NCI-H2171 (cell line): ENCODE data around the gene FBXL14.
A peak's percentile ranks its signal among the peaks of the same experiment; 100 is the strongest.
"Not testable (repeated sequence)": the region's sequence is repeated elsewhere in the genome, so short reads cannot be mapped to it uniquely, and the experiment has no call there.

Source experiments
- DNase-seq: peaks from one replicate; lab custom pipeline; 2025; lab: John Stamatoyannopoulos, UW

Gene FBXL14

GRCh38 chr12:1619587-1619986 lies 25.2 kb upstream of the FBXL14 start:
- no peak for DNase-seq

GRCh38 chr12:1619159-1619558 lies 24.8 kb upstream of the FBXL14 start:
- no peak for DNase-seq

- DNase-seq, result no peak
Observed at GRCh38 chr12:1618489-1618888, 24.1 kb upstream of the FBXL14 start.

GRCh38 chr12:1616233-1617066 lies 22.1 kb upstream of the FBXL14 start:
- DNase-seq, result no peak

DNA sequence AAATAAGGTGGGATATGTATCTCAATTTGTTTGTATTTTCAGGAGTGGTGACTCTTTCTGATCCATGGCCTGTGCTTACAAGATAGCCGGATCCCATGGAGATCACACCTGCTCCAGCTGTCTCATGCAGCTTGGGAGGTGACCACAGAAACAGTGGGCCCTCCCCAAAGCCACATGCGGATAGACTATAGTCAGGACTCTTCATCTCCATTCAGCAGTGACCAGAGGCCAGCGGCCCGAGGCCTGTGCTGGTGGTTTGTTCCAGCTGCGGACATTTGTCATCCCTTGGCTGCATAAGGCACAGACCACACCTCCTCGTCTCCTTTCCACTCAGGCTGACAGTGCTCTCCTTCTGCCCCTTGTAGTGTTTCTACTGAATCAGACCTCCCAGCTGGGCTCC lies 20.0 kb upstream of the FBXL14 start:
- no peak for DNase-seq

DNA sequence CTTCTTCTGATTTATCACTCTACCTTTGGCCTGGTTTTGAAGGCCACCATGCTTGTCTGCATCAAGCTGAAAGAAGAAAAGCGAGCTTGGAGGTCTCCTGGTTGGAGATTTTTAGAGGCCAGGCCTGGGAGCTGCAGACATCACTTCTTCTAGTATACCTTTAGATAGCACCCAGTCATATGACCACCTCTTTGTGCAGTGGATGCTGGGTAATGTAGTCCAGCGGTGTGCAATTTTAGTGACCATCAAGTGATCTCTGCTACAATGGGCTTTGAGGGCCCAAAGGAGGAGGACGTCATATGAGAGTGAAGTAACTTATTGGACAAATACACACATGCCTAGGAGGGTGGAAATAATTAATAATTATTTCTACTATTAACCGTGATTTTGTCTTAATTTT lies 19.5 kb upstream of the FBXL14 start:
- no peak for DNase-seq

GRCh38 chr12:1611803-1612572 lies 17.6 kb upstream of the FBXL14 start:
- peak; percentile 36 for DNase-seq

DNA sequence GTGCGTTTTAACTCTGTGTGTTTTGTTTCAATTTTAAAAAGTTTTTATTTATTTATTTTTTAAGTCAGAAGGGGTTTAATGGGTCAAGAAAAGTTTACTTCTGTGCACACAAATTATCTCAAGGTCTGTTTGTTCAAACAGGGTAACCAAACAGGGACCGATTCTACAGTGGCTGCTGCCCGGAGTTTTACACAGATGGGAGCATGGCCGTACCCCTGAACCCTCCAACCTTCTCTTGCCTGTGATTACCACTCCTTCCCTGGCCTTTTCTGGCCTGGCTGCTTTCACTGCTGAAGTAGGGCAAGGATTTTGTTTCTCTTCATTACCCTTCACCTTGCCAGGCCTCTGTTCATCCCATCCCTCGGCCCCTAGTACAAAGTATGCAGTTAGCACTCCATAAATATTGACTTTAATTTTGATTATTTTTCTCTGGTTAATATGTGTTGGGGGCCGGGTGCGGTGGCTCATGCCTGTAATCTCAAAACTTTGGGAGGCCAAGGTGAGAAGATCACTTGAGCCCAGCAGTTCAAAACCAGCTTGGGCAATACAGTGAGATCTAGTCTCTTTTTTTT lies 15.8 kb upstream of the FBXL14 start:
- no peak for DNase-seq

- no peak for DNase-seq
Observed at GRCh38 chr12:1608713-1609119, 14.3 kb upstream of the FBXL14 start.

GRCh38 chr12:1607940-1608712 lies 13.7 kb upstream of the FBXL14 start:
- DNase-seq, result no peak

GRCh38 chr12:1606021-1606622 lies 11.7 kb upstream of the FBXL14 start:
- peak; percentile 80 for DNase-seq

GRCh38 chr12:1605129-1606020 lies 11.0 kb upstream of the FBXL14 start:
- DNase-seq, result peak; percentile 86

- no peak for DNase-seq
Observed at GRCh38 chr12:1604464-1604863, 10.1 kb upstream of the FBXL14 start.

GRCh38 chr12:1603269-1603993 lies 9.1 kb upstream of the FBXL14 start:
- no peak for DNase-seq

GRCh38 chr12:1602706-1603105 lies 8.3 kb upstream of the FBXL14 start:
- not testable (repeated sequence) for DNase-seq

DNA sequence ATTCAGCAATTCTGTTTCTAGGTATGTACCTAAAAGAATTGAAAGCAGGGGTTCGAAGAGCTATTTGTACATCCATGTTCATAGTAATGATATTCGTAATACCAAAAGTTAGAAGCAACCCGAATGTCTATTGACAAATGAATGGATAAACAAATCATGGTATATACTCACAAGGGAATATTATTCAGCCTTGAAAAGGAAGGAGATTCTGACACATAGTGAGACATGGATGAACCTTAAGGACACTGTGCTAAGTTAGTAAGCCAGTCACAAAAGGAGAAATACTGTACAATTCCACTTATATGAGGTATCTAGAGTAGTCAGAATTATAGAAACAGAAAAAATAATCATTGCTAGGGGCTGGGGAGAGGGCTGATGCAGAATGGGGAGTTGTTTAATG lies 4.4 kb upstream of the FBXL14 start:
- DNase-seq, result no peak

DNA sequence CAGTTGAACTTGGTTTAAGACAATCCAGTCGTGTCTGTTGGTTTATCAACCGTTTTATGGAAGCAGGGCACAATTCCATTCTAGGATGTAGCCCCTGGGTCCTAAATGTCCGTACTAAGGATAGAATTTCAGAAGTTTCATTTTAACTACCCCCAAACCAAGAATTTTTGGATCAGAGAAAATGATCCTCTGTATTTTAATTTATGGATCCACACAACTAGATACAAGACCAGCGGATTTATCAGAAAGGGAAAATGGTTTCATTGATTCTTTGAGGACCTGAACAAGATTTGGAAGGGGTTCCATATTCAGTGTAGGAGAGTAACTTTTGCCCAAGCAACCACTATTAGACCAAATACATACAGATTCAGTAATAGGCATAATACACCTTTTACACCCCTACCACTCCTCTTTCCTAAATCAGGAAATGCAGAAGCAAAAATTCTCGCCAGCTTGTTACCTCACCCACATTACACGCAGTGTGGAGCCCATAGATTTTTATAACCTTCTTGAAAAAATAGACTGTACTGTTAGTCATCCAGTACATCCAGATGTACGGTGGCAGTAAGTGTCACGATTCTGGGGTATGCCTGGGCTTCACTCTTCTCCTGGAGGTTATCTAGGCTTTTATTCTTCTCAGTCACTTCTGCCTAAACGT lies 1.4 kb upstream of the FBXL14 start:
- no peak for DNase-seq

DNA sequence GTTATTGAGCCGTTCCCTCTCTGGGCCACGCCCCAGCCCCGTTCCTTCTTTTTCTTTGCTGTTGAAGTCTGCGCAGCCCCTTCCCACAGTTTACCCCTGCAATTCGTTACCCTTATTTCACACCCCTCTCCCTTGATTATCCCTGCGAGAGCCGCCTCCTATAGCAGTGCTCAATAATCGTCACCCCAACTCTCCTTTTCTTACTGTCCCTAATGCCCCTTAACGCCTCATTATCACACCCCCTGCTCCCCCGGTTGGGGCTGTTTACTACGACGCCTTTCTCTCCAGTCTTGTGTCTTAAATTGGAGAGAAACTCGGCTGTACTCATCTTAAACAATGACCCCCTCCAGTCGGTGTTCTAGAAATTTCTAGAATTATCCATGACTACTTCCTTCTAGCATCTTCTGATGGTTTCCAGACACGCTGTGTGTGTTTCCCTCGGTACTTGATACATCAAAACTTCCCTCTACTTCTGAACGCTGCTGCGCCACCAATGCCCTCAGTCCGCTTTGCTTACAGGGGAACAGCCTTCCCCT lies 713 bp upstream of the FBXL14 start:
- DNase-seq, result no peak

- peak; percentile 83 for DNase-seq
Observed at GRCh38 chr12:1594006-1594260, 448 bp downstream of the FBXL14 start.
